Activated naive CD4-positive, alpha-beta T cell treated with anti-CD3 and anti-CD28 coated beads, Interleukin-2, amount 50 U/mL, for 72 hours (primary cell): ENCODE results near the gene TMEM167A. TPM values are rescaled to one million over a fixed set of nuclear protein-coding genes. Genes with fewer than 3 reads are reported as not detected.

Experiments
- ATAC-seq, 2 donors: fragments of 150-1000 bp; cut with Tn5 transposase; 2 replicates each; pipeline ENCODE4 v1.10.0; 2021; ENCODE audit warnings: mild to moderate bottlenecking in 2 of 2, moderate library complexity in 2 of 2
- DNase-seq, 2 donors: peaks; one replicate each; pipeline ENCODE4 v3.0.0; 2021 to 2022; ENCODE audit warnings: low spot score in 2 of 2
- H3K27ac Mint-ChIP-seq, 2 donors: one replicate each; pipeline ENCODE4 v1.8.0; 2022; ENCODE audit warnings: mild to moderate bottlenecking in 2 of 2, mixed read lengths in 2 of 2
- H3K36me3 Mint-ChIP-seq, 2 donors: one replicate each; pipeline ENCODE4 v1.8.0; 2022; ENCODE audit warnings: mixed read lengths in 2 of 2
- H3K9me3 Mint-ChIP-seq, 2 donors: one replicate each; pipeline ENCODE4 v1.8.0; 2022; ENCODE audit warnings: mixed read lengths in 2 of 2
- total RNA-seq, 2 donors: library from RNA; stranded (reverse); gene quantifications; one replicate each; pipeline ENCODE4 v1.2.3, GENCODE V29; 2022

The TMEM167A gene
- total RNA-seq, 2 donors from 2014 or later = 58.4 to 65.5 TPM

- H3K9me3 Mint-ChIP-seq = no peaks in the 10 kb centered on the region
- no peak for DNase-seq
- H3K27ac Mint-ChIP-seq = no peak overlapping the region
- H3K36me3 Mint-ChIP-seq = no peaks in the 10 kb centered on the region
- ATAC-seq = no peak
These were observed 51.3 kb downstream of the TMEM167A start for GRCh38 chr5:83025690-83026478.

DNA sequence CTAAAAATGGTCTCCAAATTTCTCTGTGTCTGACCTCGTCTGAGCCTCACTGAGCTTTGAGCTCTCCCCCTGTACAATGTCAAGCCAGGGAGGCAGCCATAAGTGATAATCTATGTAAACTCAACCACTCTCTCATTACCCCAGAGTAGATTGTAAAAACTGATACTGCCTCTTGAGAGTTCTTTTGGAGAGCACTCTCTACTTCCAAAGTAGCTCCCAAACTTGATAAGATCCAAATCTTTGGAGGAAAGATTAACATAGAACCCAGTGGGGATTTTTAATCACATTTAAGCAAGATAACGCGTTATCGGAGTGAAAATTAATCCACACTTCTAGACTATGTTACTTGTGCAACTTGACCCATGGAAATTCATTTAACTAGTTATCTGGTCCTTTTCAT, 54.9 kb downstream of the TMEM167A start:
- H3K36me3 Mint-ChIP-seq = no peaks in the 10 kb centered on the region
- no peak overlapping the region for H3K27ac Mint-ChIP-seq
- ATAC-seq (no peak), DNase-seq (no peak)
- H3K9me3 Mint-ChIP-seq = peaks cover 0 to 4% of the 10 kb centered on the region in 2 donors

- no peak for DNase-seq
- peaks cover 0 to 8% of the 10 kb centered on the region in 2 donors for H3K9me3 Mint-ChIP-seq
- no peak for ATAC-seq
- no peaks in the 10 kb centered on the region for H3K36me3 Mint-ChIP-seq
- no peak overlapping the region for H3K27ac Mint-ChIP-seq
These were observed 61.5 kb downstream of the TMEM167A start for GRCh38 chr5:83015676-83016075.

- DNase-seq (no peak), ATAC-seq (no peak)
- H3K36me3 Mint-ChIP-seq = no peaks in the 10 kb centered on the region
- no peak overlapping the region for H3K27ac Mint-ChIP-seq
- H3K9me3 Mint-ChIP-seq = peaks cover 0 to 4% of the 10 kb centered on the region in 2 donors
These were observed 65.2 kb downstream of the TMEM167A start for GRCh38 chr5:83011985-83012384.

- no peak for ATAC-seq
- no peak for DNase-seq
- Mint-ChIP-seq H3K9me3 (peaks cover 0 to 4% of the 10 kb centered on the region in 2 donors), H3K27ac (no peak overlapping the region), H3K36me3 (no peaks in the 10 kb centered on the region)
These were observed 67.8 kb downstream of the TMEM167A start for GRCh38 chr5:83009408-83009807.

GRCh38 chr5:83007755-83008154, 69.4 kb downstream of the TMEM167A start:
- Mint-ChIP-seq H3K9me3 (peaks cover 0 to 4% of the 10 kb centered on the region in 2 donors), H3K27ac (no peak overlapping the region), H3K36me3 (no peaks in the 10 kb centered on the region)
- ATAC-seq = no peak
- no peak for DNase-seq

DNA sequence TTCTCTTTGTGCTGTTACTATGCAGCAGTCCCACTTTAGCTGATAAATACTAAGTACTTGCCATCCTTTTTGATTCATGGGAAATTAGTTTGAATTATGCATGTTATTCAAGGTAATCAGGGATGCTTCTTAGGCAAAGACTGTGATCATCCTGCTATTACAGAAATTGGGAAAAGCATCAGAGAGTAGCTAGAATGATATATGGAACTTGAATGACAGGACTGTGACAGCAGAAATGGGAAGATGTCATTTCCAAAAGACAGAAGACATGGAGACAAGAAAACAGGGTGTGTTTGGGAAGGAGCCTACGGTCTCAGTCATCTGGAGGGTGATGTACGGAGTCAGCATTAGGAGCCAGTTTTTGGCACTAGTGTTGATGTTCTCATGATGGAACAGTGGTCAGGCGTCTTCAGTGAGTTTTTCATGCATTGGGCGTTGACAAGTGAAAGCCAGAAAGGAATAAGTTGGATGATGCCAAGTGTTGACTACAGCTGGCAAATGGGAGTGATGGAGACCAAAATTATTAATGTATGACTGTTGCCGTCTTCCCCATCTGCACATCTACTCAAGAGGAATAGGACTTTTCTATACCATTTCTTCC, 70.4 kb downstream of the TMEM167A start:
- DNase-seq = no peak

DNA sequence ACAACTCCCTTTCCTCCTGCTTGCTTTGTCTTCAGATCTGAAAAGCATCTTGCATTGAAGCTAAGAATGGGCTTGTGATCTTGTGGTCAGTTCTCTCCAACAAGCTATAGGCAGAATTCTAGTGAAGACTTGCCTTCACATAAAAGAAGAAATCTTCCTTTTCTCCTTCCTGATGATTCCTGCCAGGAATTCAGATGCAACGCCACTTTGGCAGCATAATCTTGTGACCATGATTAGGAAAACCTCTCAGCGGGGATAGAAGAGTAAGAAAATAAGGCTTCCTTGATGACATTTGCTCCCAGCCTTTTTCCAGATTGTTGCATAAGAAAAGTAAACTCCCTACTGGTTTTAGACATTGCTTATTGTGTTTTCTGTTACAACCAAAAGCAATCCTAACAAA, 73.4 kb downstream of the TMEM167A start:
- ATAC-seq (no peak), DNase-seq (no peak)
- Mint-ChIP-seq H3K36me3 (no peaks in the 10 kb centered on the region), H3K27ac (no peak overlapping the region), H3K9me3 (no peaks in the 10 kb centered on the region)

More for the DNA sequence above, 70.4 kb downstream of the TMEM167A start:
- H3K36me3 Mint-ChIP-seq = no peaks in the 10 kb centered on the region
- ATAC-seq = no peak
- peaks cover 0 to 4% of the 10 kb centered on the region in 2 donors for H3K9me3 Mint-ChIP-seq
- H3K27ac Mint-ChIP-seq = no peak overlapping the region

Other genes with a start within 250 kb of the TMEM167A start
- gene XRCC4, start 153 bp upstream of the TMEM167A start, total RNA-seq = 10 to 100 TPM; 13.3 to 13.6 TPM